Retina (tissue), 1 donor: ENCODE measurements around the gene SYMPK.

Source experiments
- DNase-seq: peaks from one replicate; pipeline ENCODE4 v3.0.0-alpha.2; 2016

The SYMPK gene

GRCh38 chr19:45866400-45867176 lies 3.6 kb upstream of the SYMPK start:
- no peak for DNase-seq

GRCh38 chr19:45865269-45865948 lies 2.5 kb upstream of the SYMPK start:
- no peak for DNase-seq

- DNase-seq, result no peak
These were observed 1.7 kb upstream of the SYMPK start for GRCh38 chr19:45864629-45865082.

GRCh38 chr19:45863840-45864628 lies 1.1 kb upstream of the SYMPK start, which contains the start of gene FOXA3:
TSS of gene FOXA3 (plus strand) at chr19:45864326. CDS start at chr19:45864457, 131 bp downstream.
- peak; percentile 41 for DNase-seq

GRCh38 chr19:45863335-45863839 lies 440 bp upstream of the SYMPK start:
- DNase-seq, result no peak

GRCh38 chr19:45862271-45862563 lies 730 bp downstream of the SYMPK start:
- DNase-seq, result no peak

- no peak for DNase-seq
These were observed 2.3 kb downstream of the SYMPK start for GRCh38 chr19:45860359-45861259.

- no peak for DNase-seq
These were observed 8.7 kb downstream of the SYMPK start for GRCh38 chr19:45854167-45854778.

- DNase-seq, result no peak
These were observed 10.0 kb downstream of the SYMPK start for GRCh38 chr19:45852983-45853382.

- no peak for DNase-seq
These were observed 10.7 kb downstream of the SYMPK start for GRCh38 chr19:45852145-45852750.

- no peak for DNase-seq
These were observed 14.0 kb downstream of the SYMPK start for GRCh38 chr19:45848922-45849321.

GRCh38 chr19:45847663-45848062 lies 15.3 kb downstream of the SYMPK start:
- DNase-seq, result no peak

GRCh38 chr19:45842198-45842597 lies 20.7 kb downstream of the SYMPK start:
- no peak for DNase-seq

GRCh38 chr19:45834970-45835369 lies 28.0 kb downstream of the SYMPK start:
- no peak for DNase-seq

GRCh38 chr19:45828945-45829344 lies 34.0 kb downstream of the SYMPK start:
- DNase-seq, result no peak

GRCh38 chr19:45828523-45828922 lies 34.4 kb downstream of the SYMPK start:
- DNase-seq, result no peak

GRCh38 chr19:45827459-45828093 lies 35.4 kb downstream of the SYMPK start:
- no peak for DNase-seq

GRCh38 chr19:45826934-45827333 lies 36.0 kb downstream of the SYMPK start:
- no peak for DNase-seq

- no peak for DNase-seq
These were observed 36.7 kb downstream of the SYMPK start for GRCh38 chr19:45825917-45826893.

- no peak for DNase-seq
These were observed 37.7 kb downstream of the SYMPK start for GRCh38 chr19:45825263-45825605.
